SU-DHL-6 (cell line): ENCODE data around the gene ITPR1.

Experiments
- H2AFZ ChIP-seq: fragments of 200-600 bp; sonication (generic); 2 replicates; pipeline ENCODE4 v1.6.1; 2014; ENCODE audit warnings: low read depth, mild to moderate bottlenecking, moderate library complexity, mixed read lengths, antibody characterized with exemption, low read length; ENCODE audit not compliant: severe bottlenecking
- H3F3A ChIP-seq: fragments of 200-600 bp; shearing (Covaris generic); 2 replicates; pipeline ENCODE4 v1.6.0; 2016; ENCODE audit warnings: antibody characterized with exemption, mild to moderate bottlenecking; ENCODE audit not compliant: insufficient read depth
- H3K27ac ChIP-seq: fragments of 200-600 bp; sonication (generic); 2 replicates; pipeline ENCODE4 v1.5.1; 2016; ENCODE audit warnings: low read depth, mild to moderate bottlenecking, low read length, moderate library complexity, mixed read lengths
- H3K27me3 ChIP-seq: fragments of 200-600 bp; sonication (generic), shearing (Covaris generic); 2 replicates; pipeline ENCODE4 v1.6.0; 2014; ENCODE audit warnings: mild to moderate bottlenecking, low read length
- H3K36me3 ChIP-seq: fragments of 200-600 bp; sonication (generic); 2 replicates; pipeline ENCODE4 v1.6.1; 2014; ENCODE audit warnings: mild to moderate bottlenecking, low read length, mixed read lengths
- H3K4me2 ChIP-seq: fragments of 300-600, 200-600 bp; shearing (Covaris generic), sonication (generic); 2 replicates; pipeline ENCODE4 v1.6.0; 2014; ENCODE audit warnings: low read length, low read depth, mild to moderate bottlenecking; ENCODE audit not compliant: poor library complexity, severe bottlenecking
- H3K4me3 ChIP-seq: fragments of 200-600 bp; sonication (generic); 2 replicates; pipeline ENCODE4 v1.5.1; 2014; ENCODE audit warnings: antibody characterized with exemption, low read length, mild to moderate bottlenecking, mixed read lengths; ENCODE audit not compliant: insufficient read depth, poor library complexity, severe bottlenecking
- H3K79me2 ChIP-seq: fragments of 200-600 bp; sonication (generic); 2 replicates; pipeline ENCODE4 v1.6.1; 2014; ENCODE audit warnings: mild to moderate bottlenecking, low read length, moderate library complexity; ENCODE audit not compliant: insufficient read depth
- H3K9ac ChIP-seq: fragments of 200-600 bp; sonication (generic); 2 replicates; pipeline ENCODE4 v1.7.0; 2014; ENCODE audit warnings: mild to moderate bottlenecking, low read length
- H3K9me2 ChIP-seq: fragments of 200-600 bp; sonication (generic); replicated peaks from 2 replicates; pipeline ENCODE4 v1.6.1; 2014; ENCODE audit warnings: low read length; ENCODE audit not compliant: insufficient read depth
- H3K9me3 ChIP-seq: fragments of 200-600 bp; sonication (generic); 2 replicates; pipeline ENCODE4 v1.6.1; 2014; ENCODE audit warnings: low read length, mixed read lengths; ENCODE audit not compliant: insufficient read depth
- H4K20me1 ChIP-seq: fragments of 200-600 bp; sonication (generic); 2 replicates; pipeline ENCODE4 v1.6.1; 2014; ENCODE audit warnings: low read depth, mild to moderate bottlenecking, antibody characterized with exemption, low read length, moderate library complexity, mixed read lengths
- EZH2phosphoT487 ChIP-seq: fragments of 200-600 bp; sonication (generic), shearing (Covaris generic); conservative IDR thresholded peaks from 2 replicates; pipeline ENCODE4 v1.6.1; 2018; ENCODE audit warnings: mild to moderate bottlenecking, antibody characterized with exemption, low read length, moderate library complexity, mixed read lengths
- TF ChIP-seq, protein P1 (sequence below): fragments of 200-600 bp; sonication (generic); IDR thresholded peaks from one replicate; pipeline ENCODE4 v1.5.1; 2017; ENCODE audit warnings: antibody characterized with exemption, mild to moderate bottlenecking, low read length, moderate library complexity; ENCODE audit not compliant: insufficient read depth, poor library complexity, severe bottlenecking

Gene ITPR1

DNA sequence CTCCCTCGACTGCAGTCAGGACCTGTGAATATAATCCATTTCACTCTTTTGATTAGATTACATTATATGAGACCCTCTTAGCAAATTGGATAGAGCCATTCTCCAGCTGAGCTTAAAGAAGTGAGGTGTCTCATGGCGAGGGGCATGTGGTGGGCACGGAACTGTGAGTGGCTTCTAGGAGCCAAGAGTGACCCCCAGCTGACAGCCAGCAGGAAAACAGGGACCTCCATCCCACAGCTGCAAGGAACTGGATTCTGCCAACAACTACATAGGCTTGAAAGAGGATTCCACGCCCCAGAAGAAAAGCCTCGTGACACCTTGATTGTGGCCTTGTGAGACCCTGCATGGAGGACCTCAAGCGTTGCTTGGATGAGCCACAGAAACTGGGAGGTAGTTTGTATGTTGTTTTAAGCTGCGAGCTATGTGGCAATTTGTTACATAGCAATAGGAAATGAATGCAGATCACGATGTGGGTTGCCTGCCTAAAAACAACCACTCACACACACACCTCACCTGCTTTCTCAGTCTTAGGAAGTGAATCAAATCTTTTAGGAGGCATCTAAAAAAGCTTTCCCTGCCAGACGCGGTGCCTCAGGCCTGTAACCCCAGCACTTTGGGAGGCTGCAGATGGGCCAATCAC, 401.9 kb downstream of the ITPR1 start:
- H3K27ac ChIP-seq: no peak overlapping the region
- H2AFZ ChIP-seq: no peak overlapping the region
- no peaks in the 10 kb centered on the region; the same call in 1 of the 2 replicates for H3K27me3 ChIP-seq
- no peaks in the 10 kb centered on the region for H3K36me3 ChIP-seq
- H3K9me3 ChIP-seq: no peaks in the 10 kb centered on the region
- TF ChIP-seq, protein P1, sequence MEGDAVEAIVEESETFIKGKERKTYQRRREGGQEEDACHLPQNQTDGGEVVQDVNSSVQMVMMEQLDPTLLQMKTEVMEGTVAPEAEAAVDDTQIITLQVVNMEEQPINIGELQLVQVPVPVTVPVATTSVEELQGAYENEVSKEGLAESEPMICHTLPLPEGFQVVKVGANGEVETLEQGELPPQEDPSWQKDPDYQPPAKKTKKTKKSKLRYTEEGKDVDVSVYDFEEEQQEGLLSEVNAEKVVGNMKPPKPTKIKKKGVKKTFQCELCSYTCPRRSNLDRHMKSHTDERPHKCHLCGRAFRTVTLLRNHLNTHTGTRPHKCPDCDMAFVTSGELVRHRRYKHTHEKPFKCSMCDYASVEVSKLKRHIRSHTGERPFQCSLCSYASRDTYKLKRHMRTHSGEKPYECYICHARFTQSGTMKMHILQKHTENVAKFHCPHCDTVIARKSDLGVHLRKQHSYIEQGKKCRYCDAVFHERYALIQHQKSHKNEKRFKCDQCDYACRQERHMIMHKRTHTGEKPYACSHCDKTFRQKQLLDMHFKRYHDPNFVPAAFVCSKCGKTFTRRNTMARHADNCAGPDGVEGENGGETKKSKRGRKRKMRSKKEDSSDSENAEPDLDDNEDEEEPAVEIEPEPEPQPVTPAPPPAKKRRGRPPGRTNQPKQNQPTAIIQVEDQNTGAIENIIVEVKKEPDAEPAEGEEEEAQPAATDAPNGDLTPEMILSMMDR: no peak
- TF ChIP-seq EZH2phosphoT487: no peak
- H3K9ac ChIP-seq: no peak overlapping the region
- H3K9me2 ChIP-seq: no peaks in the 10 kb centered on the region
- no peaks in the 10 kb centered on the region for H3F3A ChIP-seq
- H4K20me1 ChIP-seq: no peaks in the 10 kb centered on the region
- H3K4me2 ChIP-seq: no peak overlapping the region
- no peak overlapping the region for H3K4me3 ChIP-seq
- H3K79me2 ChIP-seq: no peaks in the 10 kb centered on the region

DNA sequence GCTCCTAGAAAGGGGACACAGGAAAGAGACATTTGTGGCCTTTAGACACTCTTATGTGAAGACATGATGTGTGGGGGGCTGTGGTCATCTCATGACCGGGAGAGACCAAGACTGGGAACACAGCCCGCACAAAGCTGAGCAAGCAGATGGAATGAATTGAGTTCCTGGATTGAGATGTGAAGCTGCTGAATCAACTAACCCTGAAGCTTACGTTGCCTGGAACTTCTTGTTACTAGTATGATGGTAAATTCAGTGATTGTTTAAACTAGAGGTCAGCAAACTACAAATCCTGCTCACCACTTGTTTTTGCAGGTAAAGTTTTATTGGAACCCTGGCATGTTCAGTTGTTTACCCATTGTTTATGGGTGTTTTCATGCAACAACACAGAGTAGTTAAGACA, 402.7 kb downstream of the ITPR1 start:
- Histone ChIP-seq H3K79me2 (no peaks in the 10 kb centered on the region), H3K4me2 (no peak overlapping the region), H4K20me1 (no peaks in the 10 kb centered on the region), H3K4me3 (no peak overlapping the region), H3K27me3 (no peaks in the 10 kb centered on the region; the same call in 1 of the 2 replicates), H3K36me3 (no peaks in the 10 kb centered on the region), H3K27ac (no peak overlapping the region), H3K9ac (no peak overlapping the region), H3F3A (no peaks in the 10 kb centered on the region), H3K9me2 (no peaks in the 10 kb centered on the region), H2AFZ (no peak overlapping the region), H3K9me3 (no peaks in the 10 kb centered on the region)
- TF ChIP-seq, protein P1: no peak
- TF ChIP-seq EZH2phosphoT487: no peak
